Suprapubic skin (tissue), 4 donors: ENCODE measurements around the gene TSHZ2.

Source experiments
- CTCF ChIP-seq, 2 donors: fragments of 200-600 bp in 1 of 2; fragments of 450-650 bp in 1 of 2; sonication (generic) in 1 of 2; IDR thresholded peaks; one replicate each; pipeline ENCODE4 v1.5.1; 2016 to 2019; ENCODE audit warnings: antibody characterized with exemption in 2 of 2, mild to moderate bottlenecking in 1 of 2, moderate library complexity in 1 of 2
- EP300 ChIP-seq: sonication (generic); formaldehyde crosslinking; IDR thresholded peaks from one replicate; pipeline ENCODE4 v1.6.1; 2017; ENCODE audit warnings: antibody characterized with exemption
- POLR2A ChIP-seq, 2 donors: fragments of 450-650 bp; IDR thresholded peaks; one replicate each; pipeline ENCODE4 v1.6.1; 2017; ENCODE audit warnings: antibody characterized with exemption in 2 of 2, mild to moderate bottlenecking in 2 of 2, moderate library complexity in 2 of 2
- POLR2AphosphoS5 ChIP-seq, 3 donors: sonication (generic); formaldehyde crosslinking; IDR thresholded peaks; one replicate each; pipeline ENCODE4 v1.6.1; 2017; ENCODE audit warnings: antibody characterized with exemption in 3 of 3

GRCh38 chr20:53369871-53370270 lies 397.7 kb downstream of the TSHZ2 start:
- TF ChIP-seq CTCF (IDR thresholded peaks at IDR 0.05) (no peak), EP300 (no peak), POLR2AphosphoS5 (IDR thresholded peaks at IDR 0.05) (no peak), POLR2A (IDR thresholded peaks at IDR 0.05) (no peak)
